ENCODE measurements around the gene SMIM27.
"Not testable (repeated sequence)": the region's sequence is repeated elsewhere in the genome, so short reads cannot be mapped to it uniquely, and the experiment has no call there.

The SMIM27 gene

DNA sequence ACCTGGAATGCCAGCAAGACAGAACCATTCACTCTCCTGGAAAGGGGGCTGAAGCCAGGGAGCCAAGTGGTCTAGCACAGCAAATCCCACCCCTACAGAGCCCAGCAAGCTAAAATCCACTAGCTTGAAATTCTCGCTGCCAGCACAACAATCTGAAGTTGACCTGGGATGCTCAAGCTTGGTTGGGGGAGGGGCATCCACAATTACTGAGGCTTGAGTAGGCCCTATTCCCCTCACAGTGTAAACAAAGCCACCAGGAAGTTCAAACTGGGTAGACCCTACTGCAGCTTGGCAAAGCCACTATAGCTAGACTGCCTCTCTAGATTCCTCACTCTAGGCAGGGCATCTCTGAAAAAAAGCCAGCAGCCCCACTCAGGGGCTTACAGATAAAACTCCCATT, 43.4 kb upstream of the SMIM27 start:
- no peaks in the 10 kb centered on the region for H3K9me2 ChIP-seq (replicated peaks; ENCODE audit: insufficient read depth, low read length)
- H3K9me3 ChIP-seq (replicated peaks; ENCODE audit: insufficient read depth, low read length), result no peaks in the 10 kb centered on the region
- no peaks in the 10 kb centered on the region for H3K36me3 ChIP-seq (replicated peaks; ENCODE audit: insufficient read depth, low read length)
- H3K27me3 ChIP-seq (replicated peaks; ENCODE audit: insufficient read depth, low read length), result no peaks in the 10 kb centered on the region
- TF ChIP-seq EZH2 (optimal IDR thresholded peaks at IDR 0.05; ENCODE audit: low read depth, low read length) (no peak), EZH2phosphoT487 (IDR thresholded peaks at IDR 0.05; ENCODE audit: low read length) (no peak)
- TF ChIP-seq, protein P1, sequence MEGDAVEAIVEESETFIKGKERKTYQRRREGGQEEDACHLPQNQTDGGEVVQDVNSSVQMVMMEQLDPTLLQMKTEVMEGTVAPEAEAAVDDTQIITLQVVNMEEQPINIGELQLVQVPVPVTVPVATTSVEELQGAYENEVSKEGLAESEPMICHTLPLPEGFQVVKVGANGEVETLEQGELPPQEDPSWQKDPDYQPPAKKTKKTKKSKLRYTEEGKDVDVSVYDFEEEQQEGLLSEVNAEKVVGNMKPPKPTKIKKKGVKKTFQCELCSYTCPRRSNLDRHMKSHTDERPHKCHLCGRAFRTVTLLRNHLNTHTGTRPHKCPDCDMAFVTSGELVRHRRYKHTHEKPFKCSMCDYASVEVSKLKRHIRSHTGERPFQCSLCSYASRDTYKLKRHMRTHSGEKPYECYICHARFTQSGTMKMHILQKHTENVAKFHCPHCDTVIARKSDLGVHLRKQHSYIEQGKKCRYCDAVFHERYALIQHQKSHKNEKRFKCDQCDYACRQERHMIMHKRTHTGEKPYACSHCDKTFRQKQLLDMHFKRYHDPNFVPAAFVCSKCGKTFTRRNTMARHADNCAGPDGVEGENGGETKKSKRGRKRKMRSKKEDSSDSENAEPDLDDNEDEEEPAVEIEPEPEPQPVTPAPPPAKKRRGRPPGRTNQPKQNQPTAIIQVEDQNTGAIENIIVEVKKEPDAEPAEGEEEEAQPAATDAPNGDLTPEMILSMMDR (IDR thresholded peaks at IDR 0.05; ENCODE audit: low read length), result no peak
- no peak overlapping the region for H2AFZ ChIP-seq (ENCODE audit: low read length)
- no peak overlapping the region for H3K27ac ChIP-seq (ENCODE audit: low read length)
- no peak overlapping the region for H3K9ac ChIP-seq (ENCODE audit: low read length)
- H3K4me2 ChIP-seq (ENCODE audit: low read depth, low read length), result no peak overlapping the region
- H4K20me1 ChIP-seq (ENCODE audit: insufficient read depth, low read length), result no peaks in the 10 kb centered on the region
- no peaks in the 10 kb centered on the region for H3K79me2 ChIP-seq (ENCODE audit: low read length)
- no peaks in the 10 kb centered on the region for H3F3A ChIP-seq (ENCODE audit: insufficient read depth, low read length)
- H3K4me1 ChIP-seq (ENCODE audit: low read length), result no peaks in the 10 kb centered on the region
- H3K4me3 ChIP-seq (ENCODE audit: low read length), result no peak overlapping the region
- DNase-seq, result no peak

DNA sequence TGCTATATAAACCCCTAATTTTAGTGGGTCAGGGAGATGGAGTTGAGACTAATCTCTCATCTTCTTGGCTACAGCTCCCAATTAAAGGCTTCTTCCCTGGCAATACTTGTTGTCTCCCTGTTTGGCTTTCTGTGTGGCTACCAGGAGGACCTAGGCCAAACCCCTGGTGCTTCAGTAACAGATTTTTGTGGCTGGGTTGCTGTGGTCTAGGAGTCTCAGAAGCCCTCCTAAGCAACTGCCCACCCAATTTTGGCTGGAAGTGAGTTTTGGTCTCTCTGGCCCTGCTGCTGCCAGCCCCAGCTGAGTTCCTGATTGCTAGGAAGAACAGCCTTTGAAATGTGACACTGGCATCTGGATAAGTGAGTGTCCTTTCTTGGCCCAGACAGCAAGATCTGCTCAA, 35.9 kb upstream of the SMIM27 start:
- no peak for TF ChIP-seq EZH2 (optimal IDR thresholded peaks at IDR 0.05; ENCODE audit: low read depth, low read length)
- TF ChIP-seq, protein P1 (IDR thresholded peaks at IDR 0.05; ENCODE audit: low read length), result no peak
- no peak for TF ChIP-seq EZH2phosphoT487 (IDR thresholded peaks at IDR 0.05; ENCODE audit: low read length)
- Histone ChIP-seq H3K27ac (ENCODE audit: low read length) (no peak overlapping the region), H3K4me1 (ENCODE audit: low read length) (no peaks in the 10 kb centered on the region), H3K4me3 (ENCODE audit: low read length) (no peak overlapping the region), H3K4me2 (ENCODE audit: low read depth, low read length) (no peak overlapping the region), H4K20me1 (ENCODE audit: insufficient read depth, low read length) (no peaks in the 10 kb centered on the region), H3K79me2 (ENCODE audit: low read length) (no peaks in the 10 kb centered on the region), H3K36me3 (replicated peaks; ENCODE audit: insufficient read depth, low read length) (no peaks in the 10 kb centered on the region; the same call in 1 of the 2 replicates), H3K9me2 (replicated peaks; ENCODE audit: insufficient read depth, low read length) (no peaks in the 10 kb centered on the region), H3K9me3 (replicated peaks; ENCODE audit: insufficient read depth, low read length) (no peaks in the 10 kb centered on the region; the same call in 1 of the 2 replicates), H2AFZ (ENCODE audit: low read length) (no peak overlapping the region), H3K9ac (ENCODE audit: low read length) (no peak overlapping the region), H3K27me3 (replicated peaks; ENCODE audit: insufficient read depth, low read length) (no peaks in the 10 kb centered on the region), H3F3A (ENCODE audit: insufficient read depth, low read length) (no peaks in the 10 kb centered on the region)
- no peak for DNase-seq

DNA sequence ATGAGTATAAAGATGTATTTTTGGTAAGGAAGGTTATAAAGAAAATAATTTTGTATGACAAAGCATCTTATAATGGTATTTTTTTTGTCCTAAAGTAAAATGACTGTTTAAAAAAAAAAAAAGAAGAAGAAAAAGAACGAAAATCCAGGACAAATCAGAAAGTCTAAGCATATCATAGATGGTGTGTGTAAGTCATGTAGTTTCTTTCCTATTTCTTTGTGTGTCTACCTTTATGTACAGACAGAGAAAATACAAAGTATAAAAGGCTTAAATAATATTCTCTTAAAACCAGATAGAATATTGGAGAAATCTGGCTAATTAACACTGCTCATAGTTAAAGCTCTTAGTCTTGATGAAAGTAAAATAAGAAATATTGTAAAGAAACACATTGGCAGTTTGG, 33.9 kb upstream of the SMIM27 start:
- no peak overlapping the region for H3K4me3 ChIP-seq (ENCODE audit: low read length)
- no peak for TF ChIP-seq EZH2 (optimal IDR thresholded peaks at IDR 0.05; ENCODE audit: low read depth, low read length)
- H3K27ac ChIP-seq (ENCODE audit: low read length), result no peak overlapping the region
- H3K27me3 ChIP-seq (replicated peaks; ENCODE audit: insufficient read depth, low read length), result no peaks in the 10 kb centered on the region
- no peaks in the 10 kb centered on the region; the same call in 1 of the 2 replicates for H3K36me3 ChIP-seq (replicated peaks; ENCODE audit: insufficient read depth, low read length)
- no peak for DNase-seq
- no peaks in the 10 kb centered on the region for H3K4me1 ChIP-seq (ENCODE audit: low read length)
- H3F3A ChIP-seq (ENCODE audit: insufficient read depth, low read length), result no peaks in the 10 kb centered on the region
- no peaks in the 10 kb centered on the region for H3K9me2 ChIP-seq (replicated peaks; ENCODE audit: insufficient read depth, low read length)
- no peak overlapping the region for H2AFZ ChIP-seq (ENCODE audit: low read length)
- no peaks in the 10 kb centered on the region for H4K20me1 ChIP-seq (ENCODE audit: insufficient read depth, low read length)
- no peaks in the 10 kb centered on the region for H3K79me2 ChIP-seq (ENCODE audit: low read length)
- H3K9me3 ChIP-seq (replicated peaks; ENCODE audit: insufficient read depth, low read length), result no peaks in the 10 kb centered on the region; the same call in 1 of the 2 replicates
- no peak overlapping the region for H3K9ac ChIP-seq (ENCODE audit: low read length)
- no peak overlapping the region for H3K4me2 ChIP-seq (ENCODE audit: low read depth, low read length)

DNA sequence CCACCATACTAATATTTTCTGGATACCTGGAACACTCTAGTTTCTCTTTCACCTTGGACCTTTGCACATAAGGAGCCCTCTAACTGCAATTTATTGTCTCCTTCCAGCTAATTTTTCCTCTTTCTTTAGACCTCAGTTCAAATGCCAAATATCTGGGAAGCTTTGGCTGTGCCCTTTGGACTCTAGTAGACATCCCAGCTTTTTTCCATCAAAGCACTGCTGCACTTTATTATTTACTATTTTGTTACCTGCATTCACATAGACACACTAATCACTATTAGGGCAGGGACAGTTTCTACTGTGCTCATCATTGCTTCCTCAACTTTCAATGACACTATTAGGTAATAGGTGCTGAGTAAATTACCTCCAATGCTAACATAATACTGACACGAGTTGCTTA, 28.2 kb upstream of the SMIM27 start:
- TF ChIP-seq, protein P1 (IDR thresholded peaks at IDR 0.05; ENCODE audit: low read length), result no peak
- no peak for TF ChIP-seq EZH2phosphoT487 (IDR thresholded peaks at IDR 0.05; ENCODE audit: low read length)
- TF ChIP-seq EZH2 (optimal IDR thresholded peaks at IDR 0.05; ENCODE audit: low read depth, low read length), result no peak

DNA sequence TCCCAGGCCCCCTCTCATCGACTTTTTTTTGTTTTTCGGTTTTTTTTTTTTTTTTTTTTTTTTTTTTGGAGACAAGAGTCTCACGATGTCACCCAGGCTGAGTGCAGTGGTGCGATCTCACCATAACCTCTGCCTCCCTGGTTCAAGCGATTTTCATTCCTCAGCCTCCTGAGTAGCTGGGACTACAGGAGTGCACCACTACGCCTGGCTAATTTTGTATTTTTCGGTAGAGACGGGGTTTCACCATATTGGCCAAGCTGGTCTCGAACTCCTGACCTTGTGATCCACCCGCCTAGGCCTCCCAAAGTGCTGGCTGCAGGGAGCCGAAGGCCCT, 27.6 kb upstream of the SMIM27 start:
- not testable (repeated sequence) for H3K9me2 ChIP-seq (replicated peaks; ENCODE audit: insufficient read depth, low read length); H3K4me1 ChIP-seq (ENCODE audit: low read length); DNase-seq; H3K4me2 ChIP-seq (ENCODE audit: low read depth, low read length); H3K79me2 ChIP-seq (ENCODE audit: low read length); H3K27me3 ChIP-seq (replicated peaks; ENCODE audit: insufficient read depth, low read length); H3K27ac ChIP-seq (ENCODE audit: low read length); H3K9me3 ChIP-seq (replicated peaks; ENCODE audit: insufficient read depth, low read length); H3K9ac ChIP-seq (ENCODE audit: low read length); H2AFZ ChIP-seq (ENCODE audit: low read length); H4K20me1 ChIP-seq (ENCODE audit: insufficient read depth, low read length); H3K36me3 ChIP-seq (replicated peaks; ENCODE audit: insufficient read depth, low read length); H3K4me3 ChIP-seq (ENCODE audit: low read length)
- H3F3A ChIP-seq (ENCODE audit: insufficient read depth, low read length), result peaks cover 11% of the 10 kb centered on the region

More for the DNA sequence above, 28.2 kb upstream of the SMIM27 start:
- Histone ChIP-seq H3K9me3 (replicated peaks; ENCODE audit: insufficient read depth, low read length) (no peaks in the 10 kb centered on the region), H3K27me3 (replicated peaks; ENCODE audit: insufficient read depth, low read length) (no peaks in the 10 kb centered on the region), H3K4me1 (ENCODE audit: low read length) (peaks cover 6% of the 10 kb centered on the region; the same call in 1 of the 2 replicates), H3K4me2 (ENCODE audit: low read depth, low read length) (no peak overlapping the region), H3K36me3 (replicated peaks; ENCODE audit: insufficient read depth, low read length) (no peaks in the 10 kb centered on the region; the same call in 1 of the 2 replicates), H3K9me2 (replicated peaks; ENCODE audit: insufficient read depth, low read length) (no peaks in the 10 kb centered on the region), H3K27ac (ENCODE audit: low read length) (no peak overlapping the region), H3K4me3 (ENCODE audit: low read length) (no peak overlapping the region), H4K20me1 (ENCODE audit: insufficient read depth, low read length) (no peaks in the 10 kb centered on the region), H3K79me2 (ENCODE audit: low read length) (no peaks in the 10 kb centered on the region), H3F3A (ENCODE audit: insufficient read depth, low read length) (peaks cover 11% of the 10 kb centered on the region), H2AFZ (ENCODE audit: low read length) (no peak overlapping the region), H3K9ac (ENCODE audit: low read length) (no peak overlapping the region)
- no peak for DNase-seq
